ENCODE measurements around the gene HDAC9.

DNA sequence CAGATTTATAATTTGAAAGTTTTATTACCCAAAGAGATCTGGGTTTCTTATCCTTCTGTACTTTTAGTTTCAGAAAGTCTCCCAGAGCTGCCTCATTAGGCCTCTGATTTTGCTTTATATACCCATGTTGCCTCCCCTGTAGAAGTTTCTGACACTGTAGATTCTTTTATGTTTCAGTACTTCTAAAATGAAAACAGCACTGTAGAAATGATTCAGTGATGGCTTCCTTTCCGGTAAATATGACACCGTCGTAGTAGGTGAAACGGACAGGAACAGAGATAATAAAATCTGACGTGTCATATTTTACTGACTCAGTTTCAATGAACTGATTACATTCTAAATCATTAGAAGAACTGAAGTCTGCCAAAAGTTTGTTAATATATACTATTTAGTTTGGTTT, 349.2 kb downstream of the HDAC9 start:
- TF ChIP-seq, protein P1, sequence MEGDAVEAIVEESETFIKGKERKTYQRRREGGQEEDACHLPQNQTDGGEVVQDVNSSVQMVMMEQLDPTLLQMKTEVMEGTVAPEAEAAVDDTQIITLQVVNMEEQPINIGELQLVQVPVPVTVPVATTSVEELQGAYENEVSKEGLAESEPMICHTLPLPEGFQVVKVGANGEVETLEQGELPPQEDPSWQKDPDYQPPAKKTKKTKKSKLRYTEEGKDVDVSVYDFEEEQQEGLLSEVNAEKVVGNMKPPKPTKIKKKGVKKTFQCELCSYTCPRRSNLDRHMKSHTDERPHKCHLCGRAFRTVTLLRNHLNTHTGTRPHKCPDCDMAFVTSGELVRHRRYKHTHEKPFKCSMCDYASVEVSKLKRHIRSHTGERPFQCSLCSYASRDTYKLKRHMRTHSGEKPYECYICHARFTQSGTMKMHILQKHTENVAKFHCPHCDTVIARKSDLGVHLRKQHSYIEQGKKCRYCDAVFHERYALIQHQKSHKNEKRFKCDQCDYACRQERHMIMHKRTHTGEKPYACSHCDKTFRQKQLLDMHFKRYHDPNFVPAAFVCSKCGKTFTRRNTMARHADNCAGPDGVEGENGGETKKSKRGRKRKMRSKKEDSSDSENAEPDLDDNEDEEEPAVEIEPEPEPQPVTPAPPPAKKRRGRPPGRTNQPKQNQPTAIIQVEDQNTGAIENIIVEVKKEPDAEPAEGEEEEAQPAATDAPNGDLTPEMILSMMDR (IDR thresholded peaks at IDR 0.05; ENCODE audit: low read depth, low read length), result no peak
- TF ChIP-seq EZH2phosphoT487 (IDR thresholded peaks at IDR 0.05; ENCODE audit: low read depth), result no peak

Measured in OCI-LY3 (cell line).